HS-5 (cell line): ENCODE data around the gene GIT2.
"Not testable (repeated sequence)": the region's sequence is repeated elsewhere in the genome, so short reads cannot be mapped to it uniquely, and the experiment has no call there.

Experiments used
- DNase-seq: peaks from one replicate; pipeline ENCODE4 v3.0.0-alpha.2; 2012; ENCODE audit warnings: low read depth

The GIT2 gene

DNA sequence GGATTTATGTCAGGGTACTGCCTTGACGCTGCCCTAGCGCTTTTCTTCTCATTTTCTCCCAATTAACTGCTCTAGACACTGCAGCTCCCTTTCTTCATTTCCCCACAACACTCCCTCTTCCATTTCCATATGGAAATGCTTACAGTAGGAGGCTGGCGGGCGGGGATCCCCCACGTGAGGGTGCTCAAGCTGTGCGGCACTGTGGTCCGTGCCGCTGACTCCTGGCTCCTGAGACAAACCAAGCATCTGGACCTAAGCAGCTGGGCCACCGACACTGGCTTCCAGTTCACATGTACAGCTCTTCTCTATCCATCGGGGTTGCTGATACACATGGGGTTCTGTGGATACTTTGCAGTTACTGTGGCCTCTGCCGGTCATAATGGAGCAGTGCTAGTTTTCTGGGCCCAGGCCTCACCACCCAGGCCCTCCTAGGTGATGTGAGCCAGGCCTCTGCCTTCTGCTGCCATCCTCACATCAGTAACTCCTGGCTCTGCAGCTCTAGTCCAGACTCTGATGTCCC is 75.8 kb downstream of the GIT2 start:
- no peak for DNase-seq

DNA sequence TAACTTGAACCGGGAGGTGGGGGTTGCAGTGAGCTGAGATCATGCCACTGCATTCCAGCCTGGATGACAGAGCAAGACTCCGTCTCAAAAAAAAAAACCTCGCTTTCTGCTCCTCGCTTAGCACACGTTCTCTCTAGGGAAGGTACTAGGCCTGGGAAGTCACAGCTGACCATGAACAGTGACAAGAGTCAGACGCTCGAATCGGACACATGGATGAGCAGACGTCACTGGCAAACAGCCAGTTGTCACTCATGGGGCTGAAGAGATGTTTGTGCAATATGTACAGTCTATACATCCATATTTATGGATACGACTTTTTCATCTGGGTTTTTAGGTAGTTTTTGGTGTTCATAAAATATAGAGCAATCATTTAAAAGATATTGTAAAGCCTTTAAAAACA is 76.7 kb downstream of the GIT2 start:
- no peak for DNase-seq

GRCh38 chr12:109916045-109916444 is 80.1 kb downstream of the GIT2 start:
- DNase-seq = no peak

DNA sequence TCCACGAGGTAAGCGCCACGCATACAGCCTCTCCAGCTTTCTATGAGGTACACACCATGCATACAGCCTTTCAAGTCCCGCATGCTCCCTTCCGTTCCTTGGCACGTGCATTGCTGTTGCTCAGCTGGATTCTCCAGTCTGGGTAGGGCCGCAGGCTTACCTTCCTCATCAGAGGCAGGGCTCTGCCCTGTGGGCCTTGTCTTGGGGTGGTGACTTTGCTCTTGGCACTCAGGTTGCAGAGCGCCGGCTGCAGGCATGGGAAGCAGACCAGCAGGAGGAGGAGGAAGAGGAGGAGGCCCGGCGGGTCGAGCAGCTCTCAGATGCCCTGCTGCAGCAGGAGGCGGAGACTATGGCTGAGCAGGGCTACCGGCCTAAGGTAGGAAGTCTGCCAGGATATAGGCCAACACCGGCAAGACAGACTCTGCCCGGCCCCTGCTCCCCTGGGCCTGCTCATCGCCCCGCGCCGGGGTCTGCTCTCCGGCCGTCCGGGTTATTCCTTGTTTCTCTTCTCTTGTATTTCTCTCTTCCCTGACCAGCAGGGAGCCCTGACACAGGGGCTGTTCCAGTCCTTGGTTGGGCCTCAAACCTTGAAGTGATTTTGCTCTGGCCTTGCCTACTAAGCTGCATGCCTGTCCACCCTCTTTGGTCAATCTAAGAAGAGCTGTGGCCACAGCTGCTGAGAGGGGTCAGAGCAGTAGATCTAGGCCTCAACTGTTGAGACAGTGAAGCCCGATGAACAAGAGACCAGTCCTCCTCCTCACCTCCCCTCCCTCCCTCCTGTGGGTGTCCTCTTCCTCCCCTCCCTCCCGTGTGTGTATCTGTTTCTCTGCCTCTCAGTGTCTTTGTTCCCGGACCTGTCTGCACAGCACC is 80.8 kb downstream of the GIT2 start:
- DNase-seq = no peak

DNA sequence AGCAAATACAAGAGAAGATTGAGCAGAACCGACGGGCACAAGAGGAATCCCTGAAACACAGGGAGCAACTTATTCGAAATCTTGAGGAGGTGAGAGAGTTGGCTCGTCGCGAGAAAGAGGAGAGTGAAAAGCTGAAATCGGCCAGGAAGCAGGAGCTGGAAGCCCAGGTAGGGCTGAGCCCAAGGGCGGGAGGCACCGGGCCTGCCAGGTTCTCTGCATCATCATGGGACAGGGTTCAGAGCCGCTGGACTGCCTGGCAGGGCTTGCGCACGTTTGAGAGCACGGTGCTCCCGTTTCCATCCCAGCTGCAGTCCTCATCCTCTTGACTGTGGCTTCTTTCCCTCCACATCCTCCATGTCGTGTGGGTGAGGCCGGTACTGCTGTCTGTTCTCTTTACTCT is 81.7 kb downstream of the GIT2 start:
- no peak for DNase-seq

- no peak for DNase-seq
Measured at GRCh38 chr12:109912855-109913321, 83.3 kb downstream of the GIT2 start.

DNA sequence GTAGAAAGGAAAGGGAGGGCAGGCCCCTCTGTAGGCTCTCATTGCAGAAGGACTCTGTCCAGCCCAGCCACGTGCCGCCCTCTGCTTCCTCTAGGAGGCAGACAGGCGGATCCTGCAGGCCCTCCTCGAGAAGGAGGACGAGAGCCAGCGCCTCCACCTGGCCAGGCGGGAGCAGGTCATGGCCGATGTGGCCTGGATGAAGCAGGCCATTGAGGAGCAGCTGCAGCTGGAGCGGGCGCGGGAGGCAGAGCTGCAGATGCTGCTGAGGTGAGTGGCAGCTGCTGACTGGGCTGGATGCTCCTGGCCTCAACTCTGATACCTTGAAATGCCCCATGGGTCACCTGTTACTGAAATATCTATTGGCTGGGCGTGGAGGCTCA is 85.2 kb downstream of the GIT2 start:
- DNase-seq = no peak

- no peak for DNase-seq
Measured at GRCh38 chr12:109910254-109910968, 85.8 kb downstream of the GIT2 start.

GRCh38 chr12:109905301-109905700 is 90.9 kb downstream of the GIT2 start:
- no peak for DNase-seq

- no peak for DNase-seq
Measured at GRCh38 chr12:109902891-109903418, 93.2 kb downstream of the GIT2 start.

DNA sequence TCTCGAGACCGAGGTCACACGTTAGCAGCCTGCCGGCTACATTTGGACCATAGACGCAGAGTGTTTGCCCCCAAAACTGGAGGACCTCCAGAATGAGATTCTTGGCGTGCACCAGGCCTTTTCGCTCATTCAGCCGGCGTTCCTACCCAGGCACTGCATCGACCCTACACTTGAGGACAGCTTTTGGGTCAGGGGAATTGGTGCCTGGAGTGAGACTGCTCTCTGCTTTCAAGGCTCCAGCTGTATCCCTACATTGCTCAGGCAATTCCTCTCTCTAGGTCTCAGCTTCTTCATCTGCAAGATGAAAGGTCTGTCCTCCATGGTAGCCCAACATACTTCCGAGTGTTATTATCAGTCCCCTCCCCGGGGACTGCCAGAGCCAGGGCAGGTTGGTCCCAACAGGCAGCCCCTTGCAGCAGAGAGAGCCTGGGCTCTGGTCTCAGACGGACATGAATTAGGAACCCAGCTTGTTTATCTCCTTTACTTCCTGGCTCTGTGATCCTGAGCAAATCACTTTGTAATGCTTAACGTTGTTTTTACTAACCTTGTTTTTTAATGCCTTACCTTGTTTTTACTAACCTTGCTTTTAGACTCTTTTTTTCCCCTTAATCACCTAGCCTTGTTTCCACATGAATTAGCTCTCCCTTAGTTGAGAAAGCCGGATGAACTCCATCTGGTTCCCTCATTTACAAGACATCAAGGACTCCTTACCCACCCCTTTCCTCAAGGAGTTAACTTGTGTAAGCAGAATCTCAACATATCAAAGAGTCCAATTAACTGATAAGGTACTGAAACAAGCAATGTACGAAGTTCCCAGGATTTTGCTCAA is 95.2 kb downstream of the GIT2 start:
- DNase-seq = no peak

GRCh38 chr12:109899783-109900751 is 96.1 kb downstream of the GIT2 start, which contains the start of gene TCHP:
Gene TCHP, plus strand, starts transcription at chr12:109900274. Its CDS starts 2,753 bp downstream, at chr12:109903027.
- DNase-seq = peak; percentile 68

DNA sequence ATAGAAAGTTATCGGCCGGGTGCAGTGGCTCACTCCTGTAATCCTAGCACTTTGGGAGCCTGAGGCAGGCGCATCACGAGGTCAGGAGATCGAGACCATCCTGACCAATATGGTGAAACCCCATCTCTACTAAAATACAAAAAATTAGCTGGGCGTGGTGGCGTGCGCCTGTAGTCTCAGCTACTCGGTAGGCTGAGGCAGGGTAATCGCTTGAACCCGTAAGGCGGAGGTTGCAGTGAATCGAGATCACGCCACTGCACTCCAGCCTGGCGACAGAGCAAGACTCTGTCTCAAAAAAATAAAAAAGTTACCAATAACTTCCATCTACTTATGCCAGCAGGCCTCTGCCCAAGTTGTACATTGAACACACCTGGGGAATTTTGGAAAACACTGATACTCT is 96.8 kb downstream of the GIT2 start:
- DNase-seq = not testable (repeated sequence)

GRCh38 chr12:109897029-109897428 is 99.1 kb downstream of the GIT2 start:
- no peak for DNase-seq

DNA sequence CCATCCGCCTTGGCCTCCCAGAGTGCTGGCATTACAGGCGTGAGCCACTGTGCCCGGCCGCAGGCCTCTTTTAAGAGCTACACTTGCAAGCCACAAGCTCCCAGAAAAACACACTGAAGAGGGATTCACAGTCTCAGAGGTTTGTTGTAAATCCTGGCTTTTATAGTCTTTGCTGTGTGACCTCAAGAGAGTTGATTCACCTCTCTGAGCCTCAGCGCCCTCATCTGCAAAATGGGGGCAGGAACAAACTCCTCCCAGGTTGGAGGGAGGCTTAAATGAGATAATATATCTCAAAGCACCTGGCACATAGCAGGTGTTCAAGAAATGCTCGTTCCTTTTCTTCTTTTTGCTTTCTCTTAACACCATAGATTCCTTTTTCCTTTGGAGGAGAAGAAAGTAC is 100.0 kb downstream of the GIT2 start:
- DNase-seq = no peak

DNA sequence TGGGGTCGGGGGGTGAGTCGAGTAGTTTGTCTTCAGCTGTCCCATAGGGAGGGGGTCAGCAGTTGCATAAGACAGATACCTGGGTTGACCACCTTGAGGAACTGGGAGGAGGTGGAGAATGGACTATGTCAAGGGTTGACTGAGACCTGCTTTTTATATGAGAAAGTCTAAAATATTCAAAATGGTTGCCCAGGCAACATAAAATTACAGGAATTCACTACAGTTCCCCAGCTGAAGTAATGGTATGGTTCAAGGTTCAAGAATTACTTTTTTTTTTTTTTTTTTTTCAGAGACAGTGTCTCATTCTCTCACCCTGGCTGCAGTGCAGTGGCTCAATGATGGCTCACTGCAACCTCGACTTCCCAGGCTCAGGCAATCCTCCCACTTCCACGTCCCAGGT is 101.2 kb downstream of the GIT2 start:
- DNase-seq = no peak

GRCh38 chr12:109893261-109893995 is 102.7 kb downstream of the GIT2 start:
- DNase-seq = no peak

GRCh38 chr12:109892748-109893147 is 103.4 kb downstream of the GIT2 start:
- DNase-seq = no peak

DNA sequence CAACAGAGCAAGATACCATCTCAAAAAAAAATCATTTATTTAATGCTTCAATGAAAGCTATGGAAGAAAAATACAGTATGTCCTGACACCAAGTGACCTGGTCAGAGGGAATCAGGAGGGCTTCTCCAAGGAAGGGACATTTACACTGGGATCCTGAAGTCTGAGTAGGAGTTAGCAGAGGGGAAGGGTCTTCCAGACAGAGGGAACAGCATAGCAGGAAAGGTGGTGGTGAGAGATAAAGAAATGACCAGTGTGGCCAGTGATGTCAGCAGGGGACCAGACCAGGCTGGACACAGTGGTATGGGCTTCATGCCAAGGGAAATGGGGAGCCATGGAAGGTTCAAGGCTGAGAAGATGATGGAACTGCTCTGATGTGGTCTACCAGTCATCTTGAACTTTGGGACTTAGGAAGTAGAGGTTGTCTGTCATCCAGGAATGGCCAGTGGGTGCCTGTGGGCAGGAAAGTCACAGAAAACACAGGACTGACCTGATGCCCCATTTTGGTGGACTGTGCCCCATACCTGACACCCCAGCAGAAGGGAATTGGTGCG is 103.9 kb downstream of the GIT2 start:
- no peak for DNase-seq

GRCh38 chr12:109891731-109892130 is 104.4 kb downstream of the GIT2 start:
- not testable (repeated sequence) for DNase-seq
